ENCODE measurements around the gene FAM193B.
A peak's percentile ranks its signal among the peaks of the same experiment; 100 is the strongest.

Gene FAM193B

DNA sequence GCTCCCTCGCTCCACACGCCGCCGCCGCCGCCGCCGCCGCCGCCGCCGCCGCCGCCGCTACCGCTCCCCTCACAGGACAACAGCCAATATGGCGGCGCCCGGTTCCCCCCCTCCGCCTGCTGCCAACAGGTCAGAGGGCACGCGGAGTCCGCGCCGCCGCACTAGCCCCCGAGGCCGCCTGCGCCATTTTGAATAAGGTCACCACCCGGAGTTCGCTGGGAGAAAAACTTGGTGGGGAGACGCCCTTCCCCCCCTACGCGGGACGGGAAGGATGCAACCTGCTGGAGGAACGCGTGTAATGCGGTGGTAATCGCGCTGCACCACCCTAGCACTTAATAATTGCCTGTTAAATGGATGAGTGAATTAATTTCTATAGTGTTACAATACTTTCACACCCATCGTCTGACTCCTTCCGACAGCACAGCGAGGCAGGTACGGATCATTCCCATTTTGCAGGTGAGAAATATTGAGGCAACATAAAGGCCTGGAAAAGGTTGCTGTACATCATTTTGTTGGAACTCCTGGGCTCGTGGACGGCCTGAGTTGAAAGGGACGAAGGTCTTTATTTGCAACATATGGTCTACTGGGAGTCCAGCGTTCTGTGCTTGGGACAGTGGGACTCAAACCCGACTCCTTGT, at the start of gene FAM193B:
FAM193B (minus strand) TSS at position 90 of the 638 bp plus-strand sequence. CDS start 105 bp downstream, outside the sequence.
- H3K4me3 ChIP-seq (ENCODE audit: low read length) = peak within 1 kb of the TSS; percentile 74
- DNase-seq (ENCODE audit: low read depth) = peak; percentile 92
- peak; percentile 41 for TF ChIP-seq CTCF (IDR thresholded peaks at IDR 0.05; ENCODE audit: insufficient read depth, low read depth, low read length, missing control alignments)

DNA sequence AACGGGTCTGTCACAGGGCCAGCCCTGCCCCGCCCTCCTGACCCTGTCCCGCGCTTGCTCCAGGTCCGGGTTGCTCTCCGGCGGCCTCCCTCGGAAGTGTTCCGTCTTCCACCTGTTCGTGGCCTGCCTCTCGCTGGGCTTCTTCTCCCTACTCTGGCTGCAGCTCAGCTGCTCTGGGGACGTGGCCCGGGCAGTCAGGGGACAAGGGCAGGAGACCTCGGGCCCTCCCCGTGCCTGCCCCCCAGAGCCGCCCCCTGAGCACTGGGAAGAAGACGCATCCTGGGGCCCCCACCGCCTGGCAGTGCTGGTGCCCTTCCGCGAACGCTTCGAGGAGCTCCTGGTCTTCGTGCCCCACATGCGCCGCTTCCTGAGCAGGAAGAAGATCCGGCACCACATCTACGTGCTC, 49.8 kb upstream of the FAM193B start:
- no peak for TF ChIP-seq CTCF (IDR thresholded peaks at IDR 0.05; ENCODE audit: insufficient read depth, low read depth, low read length, missing control alignments)
- no peak overlapping the region for H3K4me3 ChIP-seq (ENCODE audit: low read length)
- no peak for DNase-seq (ENCODE audit: low read depth)

GRCh38 chr5:177603631-177604030, 49.3 kb upstream of the FAM193B start:
- no peak overlapping the region for H3K4me3 ChIP-seq (ENCODE audit: low read length)
- no peak for TF ChIP-seq CTCF (IDR thresholded peaks at IDR 0.05; ENCODE audit: insufficient read depth, low read depth, low read length, missing control alignments)
- DNase-seq (ENCODE audit: low read depth) = no peak

GRCh38 chr5:177602458-177602830, 48.1 kb upstream of the FAM193B start:
- no peak for DNase-seq (ENCODE audit: low read depth)
- H3K4me3 ChIP-seq (ENCODE audit: low read length) = no peak overlapping the region
- no peak for TF ChIP-seq CTCF (IDR thresholded peaks at IDR 0.05; ENCODE audit: insufficient read depth, low read depth, low read length, missing control alignments)

- H3K4me3 ChIP-seq (ENCODE audit: low read length) = no peak overlapping the region
- TF ChIP-seq CTCF (IDR thresholded peaks at IDR 0.05; ENCODE audit: insufficient read depth, low read depth, low read length, missing control alignments) = peak; percentile 22
- no peak for DNase-seq (ENCODE audit: low read depth)
Measured at GRCh38 chr5:177601577-177602457, 47.5 kb upstream of the FAM193B start.

GRCh38 chr5:177601126-177601525, 46.8 kb upstream of the FAM193B start:
- no peak for DNase-seq (ENCODE audit: low read depth)
- peak overlapping the region; percentile 86 for H3K4me3 ChIP-seq (ENCODE audit: low read length)
- TF ChIP-seq CTCF (IDR thresholded peaks at IDR 0.05; ENCODE audit: insufficient read depth, low read depth, low read length, missing control alignments) = no peak
